ENCODE measurements around the gene CD63.

Gene CD63

DNA sequence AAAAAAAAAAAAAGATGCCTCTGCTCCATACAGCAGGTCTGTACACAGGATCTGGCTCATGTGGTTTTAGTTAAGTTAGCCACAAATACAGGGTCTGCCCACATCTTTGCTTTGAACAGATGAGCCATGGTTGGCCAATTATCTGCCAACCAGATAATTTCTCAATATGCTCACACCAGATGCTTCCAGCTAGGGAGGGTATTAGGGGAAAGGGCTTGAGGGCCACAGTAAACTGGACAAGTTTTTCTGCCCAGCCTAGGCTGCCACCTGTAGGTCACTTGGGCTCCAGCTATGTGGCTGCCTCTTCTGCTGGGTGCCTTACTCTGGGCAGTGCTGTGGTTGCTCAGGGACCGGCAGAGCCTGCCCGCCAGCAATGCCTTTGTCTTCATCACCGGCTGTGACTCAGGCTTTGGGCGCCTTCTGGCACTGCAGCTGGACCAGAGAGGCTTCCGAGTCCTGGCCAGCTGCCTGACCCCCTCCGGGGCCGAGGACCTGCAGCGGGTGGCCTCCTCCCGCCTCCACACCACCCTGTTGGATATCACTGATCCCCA, 7.8 kb downstream of the CD63 start:
- FAIRE-seq = no peak
- no peak for DNase-seq (ENCODE audit: insufficient read length, low spot score)
- TF ChIP-seq, protein P1, sequence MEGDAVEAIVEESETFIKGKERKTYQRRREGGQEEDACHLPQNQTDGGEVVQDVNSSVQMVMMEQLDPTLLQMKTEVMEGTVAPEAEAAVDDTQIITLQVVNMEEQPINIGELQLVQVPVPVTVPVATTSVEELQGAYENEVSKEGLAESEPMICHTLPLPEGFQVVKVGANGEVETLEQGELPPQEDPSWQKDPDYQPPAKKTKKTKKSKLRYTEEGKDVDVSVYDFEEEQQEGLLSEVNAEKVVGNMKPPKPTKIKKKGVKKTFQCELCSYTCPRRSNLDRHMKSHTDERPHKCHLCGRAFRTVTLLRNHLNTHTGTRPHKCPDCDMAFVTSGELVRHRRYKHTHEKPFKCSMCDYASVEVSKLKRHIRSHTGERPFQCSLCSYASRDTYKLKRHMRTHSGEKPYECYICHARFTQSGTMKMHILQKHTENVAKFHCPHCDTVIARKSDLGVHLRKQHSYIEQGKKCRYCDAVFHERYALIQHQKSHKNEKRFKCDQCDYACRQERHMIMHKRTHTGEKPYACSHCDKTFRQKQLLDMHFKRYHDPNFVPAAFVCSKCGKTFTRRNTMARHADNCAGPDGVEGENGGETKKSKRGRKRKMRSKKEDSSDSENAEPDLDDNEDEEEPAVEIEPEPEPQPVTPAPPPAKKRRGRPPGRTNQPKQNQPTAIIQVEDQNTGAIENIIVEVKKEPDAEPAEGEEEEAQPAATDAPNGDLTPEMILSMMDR (IDR thresholded peaks at IDR 0.05; ENCODE audit: insufficient read depth, missing control alignments) = peak; percentile 21

- DNase-seq (ENCODE audit: insufficient read length, low spot score) (no peak), FAIRE-seq (no peak)
- TF ChIP-seq, protein P1 (IDR thresholded peaks at IDR 0.05; ENCODE audit: insufficient read depth, missing control alignments) = no peak
Observed at GRCh38 chr12:55720071-55720564, 8.7 kb downstream of the CD63 start, which contains the start of gene RDH5. TSS of gene RDH5 (plus strand) at chr12:55720393. CDS start at chr12:55721185, 792 bp downstream.

DNA sequence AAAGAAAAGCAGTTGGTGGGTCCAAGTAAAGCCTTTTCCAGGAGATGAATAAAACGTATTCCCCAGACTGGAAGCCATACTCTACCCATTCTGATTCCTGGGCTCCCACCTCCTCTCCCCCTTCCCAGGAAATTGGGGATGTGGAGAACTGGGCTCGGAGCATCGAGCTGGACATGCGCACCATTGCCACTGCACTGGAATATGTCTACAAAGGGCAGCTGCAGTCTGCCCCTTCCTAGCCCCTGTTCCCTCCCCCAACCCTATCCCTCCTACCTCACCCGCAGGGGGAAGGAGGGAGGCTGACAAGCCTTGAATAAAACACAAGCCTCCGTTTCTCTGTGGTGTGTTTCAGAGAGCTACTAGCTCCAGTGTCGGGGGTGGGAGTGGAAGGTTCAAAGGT, 9.4 kb downstream of the CD63 start:
- FAIRE-seq (no peak), DNase-seq (ENCODE audit: insufficient read length, low spot score) (no peak)
- TF ChIP-seq, protein P1 (IDR thresholded peaks at IDR 0.05; ENCODE audit: insufficient read depth, missing control alignments) = no peak

DNA sequence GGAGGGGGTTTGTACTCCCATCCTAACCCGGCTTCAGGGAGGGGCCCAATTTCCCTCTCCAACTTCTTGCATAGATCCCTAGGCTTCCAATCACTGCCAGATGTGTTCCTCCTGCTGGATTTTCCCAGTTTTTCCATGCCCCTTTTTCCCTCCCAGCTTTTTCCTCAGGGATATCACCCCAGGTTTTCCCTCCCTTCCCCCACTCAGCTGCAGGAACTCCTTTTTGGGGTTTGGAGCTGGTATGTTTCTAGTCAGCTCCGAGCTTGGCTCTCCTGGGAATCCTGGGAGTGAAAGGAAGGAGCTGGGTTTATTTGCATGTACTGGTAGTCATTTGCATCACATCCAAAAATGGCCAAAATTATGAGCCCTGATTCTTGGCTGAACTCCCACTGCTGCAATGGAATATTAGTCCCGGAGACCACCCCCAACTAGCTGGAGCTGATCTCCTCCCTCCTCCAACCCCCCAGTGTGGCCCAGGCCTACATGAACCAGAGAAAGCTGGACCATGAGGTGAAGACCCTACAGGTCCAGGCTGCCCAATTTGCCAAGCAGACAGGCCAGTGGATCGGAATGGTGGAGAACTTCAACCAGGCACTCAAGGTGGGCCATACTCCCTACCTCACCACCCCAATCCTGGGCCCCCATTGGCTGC, 10.1 kb downstream of the CD63 start:
- no peak for FAIRE-seq
- TF ChIP-seq, protein P1 (IDR thresholded peaks at IDR 0.05; ENCODE audit: insufficient read depth, missing control alignments) = no peak
- no peak for DNase-seq (ENCODE audit: insufficient read length, low spot score)

- FAIRE-seq = no peak
- no peak for DNase-seq (ENCODE audit: insufficient read length, low spot score)
- TF ChIP-seq, protein P1 (IDR thresholded peaks at IDR 0.05; ENCODE audit: insufficient read depth, missing control alignments) = no peak
Observed at GRCh38 chr12:55718015-55718414, 10.8 kb downstream of the CD63 start.

- TF ChIP-seq, protein P1 (IDR thresholded peaks at IDR 0.05; ENCODE audit: insufficient read depth, missing control alignments) = no peak
- DNase-seq (ENCODE audit: insufficient read length, low spot score) (no peak), FAIRE-seq (no peak)
Observed at GRCh38 chr12:55717011-55718007, 11.5 kb downstream of the CD63 start.

Data from D721Med (cell line).